Measurements from ENCODE around the gene CMTM6. TPM values are rescaled to one million over a fixed set of nuclear protein-coding genes. Genes with fewer than 3 reads are reported as not detected.

CMTM6 gene
- total RNA-seq, 2 donors from 2014 or later, result 55.3 to 73.7 TPM

- Histone ChIP-seq H3K36me3 (no peaks in the 10 kb centered on the region), H3K4me1 (peaks cover 9% of the 10 kb centered on the region), H3K27me3 (no peaks in the 10 kb centered on the region), H3K4me3 (no peak overlapping the region), H3K9me3 (no peaks in the 10 kb centered on the region), H3K9ac (ENCODE audit: low read depth in 2 of 2, low read length in 2 of 2) (no peak overlapping the region), H3K27ac (no peak overlapping the region)
- TF ChIP-seq, protein P1, sequence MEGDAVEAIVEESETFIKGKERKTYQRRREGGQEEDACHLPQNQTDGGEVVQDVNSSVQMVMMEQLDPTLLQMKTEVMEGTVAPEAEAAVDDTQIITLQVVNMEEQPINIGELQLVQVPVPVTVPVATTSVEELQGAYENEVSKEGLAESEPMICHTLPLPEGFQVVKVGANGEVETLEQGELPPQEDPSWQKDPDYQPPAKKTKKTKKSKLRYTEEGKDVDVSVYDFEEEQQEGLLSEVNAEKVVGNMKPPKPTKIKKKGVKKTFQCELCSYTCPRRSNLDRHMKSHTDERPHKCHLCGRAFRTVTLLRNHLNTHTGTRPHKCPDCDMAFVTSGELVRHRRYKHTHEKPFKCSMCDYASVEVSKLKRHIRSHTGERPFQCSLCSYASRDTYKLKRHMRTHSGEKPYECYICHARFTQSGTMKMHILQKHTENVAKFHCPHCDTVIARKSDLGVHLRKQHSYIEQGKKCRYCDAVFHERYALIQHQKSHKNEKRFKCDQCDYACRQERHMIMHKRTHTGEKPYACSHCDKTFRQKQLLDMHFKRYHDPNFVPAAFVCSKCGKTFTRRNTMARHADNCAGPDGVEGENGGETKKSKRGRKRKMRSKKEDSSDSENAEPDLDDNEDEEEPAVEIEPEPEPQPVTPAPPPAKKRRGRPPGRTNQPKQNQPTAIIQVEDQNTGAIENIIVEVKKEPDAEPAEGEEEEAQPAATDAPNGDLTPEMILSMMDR (IDR thresholded peaks at IDR 0.05), result no peak
- no peak for DNase-seq
- intact Hi-C loops (cut with DNase I), result no loop called here
These were observed 7.6 kb downstream of the CMTM6 start for GRCh38 chr3:32495085-32495484.

- Histone ChIP-seq H3K27ac (no peak overlapping the region), H3K4me3 (no peak overlapping the region), H3K9ac (ENCODE audit: low read depth in 2 of 2, low read length in 2 of 2) (no peak overlapping the region), H3K27me3 (no peaks in the 10 kb centered on the region), H3K4me1 (peaks cover 7% of the 10 kb centered on the region), H3K36me3 (no peaks in the 10 kb centered on the region), H3K9me3 (no peaks in the 10 kb centered on the region)
- intact Hi-C loops (cut with DNase I), result no loop called here
- DNase-seq, result no peak
- TF ChIP-seq, protein P1 (IDR thresholded peaks at IDR 0.05), result no peak
These were observed 8.9 kb downstream of the CMTM6 start for GRCh38 chr3:32493437-32494414.

DNA sequence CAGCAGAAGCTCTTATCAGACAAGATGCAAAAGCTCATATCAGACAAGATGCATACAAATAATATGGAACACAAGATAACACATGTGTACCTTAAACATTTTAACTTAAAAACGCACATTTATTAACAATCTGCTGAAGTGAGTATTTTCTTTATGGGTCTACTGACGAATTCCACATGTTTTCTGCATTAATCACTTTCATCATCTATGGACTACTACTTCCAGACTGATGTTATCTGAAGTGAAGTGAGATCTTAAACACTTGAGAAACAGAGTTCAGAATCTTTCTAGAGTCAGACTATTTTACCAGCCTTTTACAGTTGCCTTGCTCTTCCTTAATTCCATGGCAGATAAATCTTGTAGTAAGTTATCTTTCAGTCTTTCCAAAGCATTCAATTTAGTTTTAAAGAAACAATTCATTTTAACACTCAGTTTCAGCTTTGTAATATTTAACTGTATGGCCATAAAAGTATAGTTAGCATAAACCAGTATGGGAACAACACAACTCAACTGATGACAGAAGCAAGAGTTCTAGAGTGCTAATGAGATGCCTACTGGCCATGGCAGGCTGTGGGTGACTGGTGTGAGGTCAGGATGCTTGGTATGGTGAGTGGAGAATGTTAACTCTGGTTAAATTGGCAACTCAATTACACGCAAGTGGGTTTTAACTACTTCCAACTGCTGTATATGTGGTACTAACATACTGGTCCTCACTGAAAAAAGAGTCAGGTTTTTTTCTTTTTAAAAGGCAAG lies 9.8 kb downstream of the CMTM6 start:
- Histone ChIP-seq H3K4me1 (peaks cover 7% of the 10 kb centered on the region), H3K9me3 (no peaks in the 10 kb centered on the region), H3K27ac (no peak overlapping the region), H3K4me3 (no peak overlapping the region), H3K36me3 (no peaks in the 10 kb centered on the region), H3K27me3 (no peaks in the 10 kb centered on the region), H3K9ac (ENCODE audit: low read depth in 2 of 2, low read length in 2 of 2) (no peak overlapping the region)
- intact Hi-C loops (cut with DNase I), result no loop called here
- TF ChIP-seq, protein P1 (IDR thresholded peaks at IDR 0.05), result no peak
- no peak for DNase-seq

- H3K4me3 ChIP-seq, result no peak overlapping the region
- no peaks in the 10 kb centered on the region for H3K27me3 ChIP-seq
- H3K27ac ChIP-seq, result no peak overlapping the region
- TF ChIP-seq, protein P1 (IDR thresholded peaks at IDR 0.05), result no peak
- DNase-seq, result no peak
- intact Hi-C loops (cut with DNase I), result no loop called here
- H3K4me1 ChIP-seq, result peaks cover 3% of the 10 kb centered on the region
- H3K9ac ChIP-seq (ENCODE audit: low read depth in 2 of 2, low read length in 2 of 2), result no peak overlapping the region
- H3K36me3 ChIP-seq, result no peaks in the 10 kb centered on the region
- H3K9me3 ChIP-seq, result no peaks in the 10 kb centered on the region
These were observed 14.1 kb downstream of the CMTM6 start for GRCh38 chr3:32488474-32489008.

DNA sequence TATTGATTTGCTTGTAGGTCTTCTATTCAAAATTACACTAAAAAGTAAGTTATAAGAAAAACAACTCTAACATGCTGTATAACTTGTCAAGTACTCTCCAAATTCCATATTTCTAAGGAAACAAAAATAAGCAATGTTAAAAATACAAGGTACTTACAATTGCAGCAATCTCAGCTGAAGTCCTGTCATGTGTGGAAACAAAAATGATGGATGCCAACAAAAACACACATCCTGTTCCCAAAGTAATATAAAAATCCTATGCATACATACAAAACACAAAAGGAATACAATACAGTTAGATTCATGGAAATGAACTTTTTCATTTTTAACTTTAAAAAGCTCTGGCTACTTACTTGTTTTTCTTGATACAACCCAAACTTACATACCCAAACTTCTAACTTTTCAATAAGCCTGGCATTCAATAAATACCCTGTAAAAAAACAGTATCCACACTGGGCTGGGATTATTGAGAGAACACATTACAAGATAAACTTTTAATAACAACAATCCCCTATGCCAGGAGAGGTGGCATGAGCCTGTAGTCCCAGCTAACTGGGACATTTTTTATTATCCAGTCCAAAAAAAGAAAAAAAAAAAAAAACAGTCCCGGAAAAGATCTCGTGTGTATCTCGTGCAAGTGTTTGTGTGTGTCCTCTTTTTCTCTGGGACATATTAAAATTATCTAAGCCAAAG lies 14.7 kb downstream of the CMTM6 start:
- Histone ChIP-seq H3K27ac (no peak overlapping the region), H3K9me3 (no peaks in the 10 kb centered on the region), H3K4me3 (no peak overlapping the region), H3K36me3 (no peaks in the 10 kb centered on the region), H3K27me3 (no peaks in the 10 kb centered on the region), H3K9ac (ENCODE audit: low read depth in 2 of 2, low read length in 2 of 2) (no peak overlapping the region), H3K4me1 (no peaks in the 10 kb centered on the region)
- TF ChIP-seq, protein P1 (IDR thresholded peaks at IDR 0.05), result no peak
- intact Hi-C loops (cut with DNase I), result no loop called here
- no peak for DNase-seq

All from colonic mucosa (tissue), 4 donors.